Measurements from ENCODE around the gene IGFBP2.

GRCh38 chr2:216626168-216626874 is 6.9 kb upstream of the IGFBP2 start:
- TF ChIP-seq EZH2 (IDR thresholded peaks at IDR 0.05; ENCODE audit: borderline replicate concordance, low read length) (no peak), CTCF (conservative IDR thresholded peaks at IDR 0.05 in 1 of 2, IDR thresholded peaks at IDR 0.05 in 1 of 2; ENCODE audit: extremely low read depth in 1 of 2, insufficient read depth in 1 of 2, low read depth in 1 of 2, low read length in 2 of 2) (no peak)
